Ectodermal cell (in vitro differentiated cells): ENCODE data around the gene DIP2C.

Experiments
- H3K27ac ChIP-seq: 2 replicates; pipeline ENCODE4 v1.7.0; 2013; ENCODE audit warnings: mild to moderate bottlenecking, low read depth, low read length; ENCODE audit not compliant: insufficient read depth, poor library complexity, severe bottlenecking
- H3K27me3 ChIP-seq: 2 replicates; pipeline ENCODE4 v1.7.0; 2013; ENCODE audit warnings: mild to moderate bottlenecking, low read length; ENCODE audit not compliant: insufficient read depth, control insufficient read depth, poor library complexity, severe bottlenecking
- H3K36me3 ChIP-seq: one replicate; pipeline ENCODE4 v1.7.0; 2013; ENCODE audit warnings: low read length; ENCODE audit not compliant: control insufficient read depth, insufficient read depth
- H3K4me1 ChIP-seq: one replicate; pipeline ENCODE4 v1.7.0; 2013; ENCODE audit warnings: low read length; ENCODE audit not compliant: control insufficient read depth, insufficient read depth
- H3K4me3 ChIP-seq: 2 replicates; pipeline ENCODE4 v1.7.0; 2013; ENCODE audit warnings: low read depth, low read length, control low read depth; ENCODE audit not compliant: insufficient read depth
- H3K9me3 ChIP-seq: 2 replicates; pipeline ENCODE4 v1.7.0; 2013; ENCODE audit warnings: mild to moderate bottlenecking, low read length, moderate library complexity; ENCODE audit not compliant: control insufficient read depth
- WGBS, 2 experiments: methylation state at CpG; one replicate each; pipeline ENCODE4 v1.1.7; 2013; ENCODE audit warnings: missing lambda C conversion rate in 2 of 2; 5-methylcytosine and 5-hydroxymethylcytosine counted together

Gene DIP2C

GRCh38 chr10:364267-364775, 325.1 kb downstream of the DIP2C start:
- Histone ChIP-seq H3K27ac (no peak overlapping the region), H3K27me3 (no peaks in the 10 kb centered on the region), H3K9me3 (no peaks in the 10 kb centered on the region), H3K4me3 (no peak overlapping the region), H3K36me3 (peaks cover 8% of the 10 kb centered on the region), H3K4me1 (peaks cover 11% of the 10 kb centered on the region)
- WGBS, 2 experiments, result 95% methylated on average over 24 of the region's 24 CpGs

- WGBS, 2 experiments, result 95% methylated on average over 24 of the region's 24 CpGs
- Histone ChIP-seq H3K4me1 (peaks cover 11% of the 10 kb centered on the region), H3K9me3 (no peaks in the 10 kb centered on the region), H3K27ac (no peak overlapping the region), H3K36me3 (peaks cover 8% of the 10 kb centered on the region), H3K4me3 (no peak overlapping the region), H3K27me3 (no peaks in the 10 kb centered on the region)
Measured at GRCh38 chr10:363152-363551, 326.3 kb downstream of the DIP2C start.

GRCh38 chr10:361203-362081, 328.0 kb downstream of the DIP2C start:
- peaks cover 11% of the 10 kb centered on the region for H3K4me1 ChIP-seq
- 74 to 78% methylated on average over 23 of the region's 23 CpGs for WGBS, 2 experiments
- peaks cover 8% of the 10 kb centered on the region for H3K36me3 ChIP-seq
- H3K27ac ChIP-seq, result peak overlapping the region; percentile 78
- H3K27me3 ChIP-seq, result no peaks in the 10 kb centered on the region
- H3K9me3 ChIP-seq, result no peaks in the 10 kb centered on the region
- no peak overlapping the region for H3K4me3 ChIP-seq

- WGBS, 2 experiments, result 78 to 80% methylated on average over 6 of the region's 6 CpGs
- Histone ChIP-seq H3K4me3 (no peak overlapping the region), H3K9me3 (no peaks in the 10 kb centered on the region), H3K27me3 (no peaks in the 10 kb centered on the region), H3K36me3 (peaks cover 8% of the 10 kb centered on the region), H3K27ac (no peak overlapping the region), H3K4me1 (peaks cover 11% of the 10 kb centered on the region)
Measured at GRCh38 chr10:360653-361052, 328.8 kb downstream of the DIP2C start.

- H3K36me3 ChIP-seq, result peaks cover 8% of the 10 kb centered on the region
- H3K27me3 ChIP-seq, result no peaks in the 10 kb centered on the region
- no peak overlapping the region for H3K27ac ChIP-seq
- H3K4me1 ChIP-seq, result peaks cover 11% of the 10 kb centered on the region
- no peak overlapping the region for H3K4me3 ChIP-seq
- H3K9me3 ChIP-seq, result no peaks in the 10 kb centered on the region
- 96% methylated on average over 14 of the region's 14 CpGs for WGBS, 2 experiments
Measured at GRCh38 chr10:359762-360161, 329.7 kb downstream of the DIP2C start.

GRCh38 chr10:359093-359492, 330.4 kb downstream of the DIP2C start:
- WGBS, 2 experiments, result 89 to 92% methylated on average over 18 of the region's 18 CpGs
- Histone ChIP-seq H3K9me3 (no peaks in the 10 kb centered on the region), H3K36me3 (peaks cover 5% of the 10 kb centered on the region), H3K27me3 (no peaks in the 10 kb centered on the region), H3K27ac (no peak overlapping the region), H3K4me3 (no peak overlapping the region), H3K4me1 (peaks cover 11% of the 10 kb centered on the region)

GRCh38 chr10:357201-357950, 332.1 kb downstream of the DIP2C start:
- no peak overlapping the region for H3K27ac ChIP-seq
- H3K27me3 ChIP-seq, result no peaks in the 10 kb centered on the region
- H3K4me1 ChIP-seq, result peaks cover 11% of the 10 kb centered on the region
- H3K9me3 ChIP-seq, result no peaks in the 10 kb centered on the region
- no peak overlapping the region for H3K4me3 ChIP-seq
- H3K36me3 ChIP-seq, result no peaks in the 10 kb centered on the region
- 97% methylated on average over 40 of the region's 40 CpGs for WGBS, 2 experiments

GRCh38 chr10:356452-356851, 333.0 kb downstream of the DIP2C start:
- no peak overlapping the region for H3K27ac ChIP-seq
- no peaks in the 10 kb centered on the region for H3K9me3 ChIP-seq
- WGBS, 2 experiments, result 92 to 96% methylated on average over 8 of the region's 8 CpGs
- no peaks in the 10 kb centered on the region for H3K36me3 ChIP-seq
- no peaks in the 10 kb centered on the region for H3K27me3 ChIP-seq
- H3K4me3 ChIP-seq, result no peak overlapping the region
- peaks cover 7% of the 10 kb centered on the region for H3K4me1 ChIP-seq

GRCh38 chr10:354901-355617, 334.4 kb downstream of the DIP2C start:
- Histone ChIP-seq H3K27me3 (no peaks in the 10 kb centered on the region), H3K9me3 (no peaks in the 10 kb centered on the region), H3K36me3 (no peaks in the 10 kb centered on the region), H3K27ac (no peak overlapping the region), H3K4me1 (no peaks in the 10 kb centered on the region), H3K4me3 (no peak overlapping the region)
- WGBS, 2 experiments, result 95 to 96% methylated on average over 20 of the region's 20 CpGs
